SU-DHL-6 (cell line): ENCODE data around the gene GNB2.

Experiments used
- EZH2phosphoT487 ChIP-seq: fragments of 200-600 bp; sonication (generic), shearing (Covaris generic); conservative IDR thresholded peaks from 2 replicates; pipeline ENCODE4 v1.6.1; 2018; ENCODE audit warnings: mild to moderate bottlenecking, antibody characterized with exemption, low read length, moderate library complexity, mixed read lengths
- TF ChIP-seq, protein P1 (sequence below): fragments of 200-600 bp; sonication (generic); IDR thresholded peaks from one replicate; pipeline ENCODE4 v1.5.1; 2017; ENCODE audit warnings: antibody characterized with exemption, mild to moderate bottlenecking, low read length, moderate library complexity; ENCODE audit not compliant: insufficient read depth, poor library complexity, severe bottlenecking

DNA sequence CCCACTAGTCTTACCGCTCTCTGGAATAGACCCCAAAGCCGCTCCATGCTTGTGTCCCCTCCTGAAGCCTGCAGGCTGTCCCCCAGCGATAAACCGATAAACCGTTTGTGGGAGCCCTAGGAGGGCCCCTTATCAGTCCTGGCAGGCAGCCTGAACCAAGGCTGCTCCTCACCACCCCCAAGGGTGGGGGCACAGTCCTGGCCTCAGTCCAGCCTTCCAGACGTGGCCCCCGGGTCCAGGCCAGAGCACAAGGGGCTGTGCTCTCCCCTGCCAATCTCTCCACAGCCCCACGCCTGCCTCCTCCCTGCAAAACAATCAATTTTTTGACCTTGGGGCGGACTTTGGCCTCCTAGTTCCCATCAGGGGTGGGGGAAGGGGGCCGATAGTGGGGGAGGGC lies 32.1 kb upstream of the GNB2 start, which contains the start of gene TFR2:
- TF ChIP-seq, protein P1, sequence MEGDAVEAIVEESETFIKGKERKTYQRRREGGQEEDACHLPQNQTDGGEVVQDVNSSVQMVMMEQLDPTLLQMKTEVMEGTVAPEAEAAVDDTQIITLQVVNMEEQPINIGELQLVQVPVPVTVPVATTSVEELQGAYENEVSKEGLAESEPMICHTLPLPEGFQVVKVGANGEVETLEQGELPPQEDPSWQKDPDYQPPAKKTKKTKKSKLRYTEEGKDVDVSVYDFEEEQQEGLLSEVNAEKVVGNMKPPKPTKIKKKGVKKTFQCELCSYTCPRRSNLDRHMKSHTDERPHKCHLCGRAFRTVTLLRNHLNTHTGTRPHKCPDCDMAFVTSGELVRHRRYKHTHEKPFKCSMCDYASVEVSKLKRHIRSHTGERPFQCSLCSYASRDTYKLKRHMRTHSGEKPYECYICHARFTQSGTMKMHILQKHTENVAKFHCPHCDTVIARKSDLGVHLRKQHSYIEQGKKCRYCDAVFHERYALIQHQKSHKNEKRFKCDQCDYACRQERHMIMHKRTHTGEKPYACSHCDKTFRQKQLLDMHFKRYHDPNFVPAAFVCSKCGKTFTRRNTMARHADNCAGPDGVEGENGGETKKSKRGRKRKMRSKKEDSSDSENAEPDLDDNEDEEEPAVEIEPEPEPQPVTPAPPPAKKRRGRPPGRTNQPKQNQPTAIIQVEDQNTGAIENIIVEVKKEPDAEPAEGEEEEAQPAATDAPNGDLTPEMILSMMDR: no peak
- TF ChIP-seq EZH2phosphoT487: no peak
